Muscle layer of colon (tissue), 2 donors: ENCODE results near the gene MIEF1.
"Not testable (repeated sequence)": the region's sequence is repeated elsewhere in the genome, so short reads cannot be mapped to it uniquely, and the experiment has no call there.

Experiments
- H3K27ac ChIP-seq: one replicate; pipeline ENCODE4 v1.7.0; 2013; ENCODE audit warnings: low read depth, mild to moderate bottlenecking, low read length, moderate library complexity
- H3K27me3 ChIP-seq, 2 donors: one replicate each; pipeline ENCODE4 v1.7.0; 2013; ENCODE audit warnings: low read length in 2 of 2, mild to moderate bottlenecking in 2 of 2; ENCODE audit not compliant: insufficient read depth in 2 of 2, control insufficient read depth in 1 of 2
- H3K36me3 ChIP-seq: one replicate; pipeline ENCODE4 v1.7.0; 2013; ENCODE audit warnings: mild to moderate bottlenecking, low read length; ENCODE audit not compliant: insufficient read depth
- H3K4me1 ChIP-seq: one replicate; pipeline ENCODE4 v1.7.0; 2013; ENCODE audit warnings: mild to moderate bottlenecking, low read length; ENCODE audit not compliant: insufficient read depth
- H3K4me3 ChIP-seq, 2 donors: one replicate each; pipeline ENCODE4 v1.7.0; 2013; ENCODE audit warnings: low read length in 2 of 2, low read depth in 1 of 2, mild to moderate bottlenecking in 1 of 2, moderate library complexity in 1 of 2
- H3K9ac ChIP-seq: one replicate; pipeline ENCODE4 v1.7.0; 2013; ENCODE audit warnings: low read length
- H3K9me3 ChIP-seq: one replicate; pipeline ENCODE4 v1.7.0; 2013; ENCODE audit warnings: mild to moderate bottlenecking, low read length
- donor health status: abdominal sarcoma.
- donor health status: Adenocarcinoma of cecum.

The MIEF1 gene

GRCh38 chr22:39519681-39520225 is 17.7 kb downstream of the MIEF1 start:
- H3K27me3 ChIP-seq: no peaks in the 10 kb centered on the region
- peaks cover 40% of the 10 kb centered on the region for H3K4me1 ChIP-seq
- peak overlapping the region; percentile 100 for H3K27ac ChIP-seq
- H3K9ac ChIP-seq: peak overlapping the region; percentile 57
- no peaks in the 10 kb centered on the region for H3K9me3 ChIP-seq
- peaks cover 44% of the 10 kb centered on the region for H3K36me3 ChIP-seq
- peak overlapping the region; percentile 96 to 98 for H3K4me3 ChIP-seq

- H3K9me3 ChIP-seq: no peaks in the 10 kb centered on the region
- H3K4me3 ChIP-seq: peak within 1 kb of the TSS; percentile 96 to 98
- H3K4me1 ChIP-seq: peaks cover 47% of the 10 kb centered on the region
- H3K9ac ChIP-seq: peak within 1 kb of the TSS; percentile 57
- H3K27ac ChIP-seq: peak within 1 kb of the TSS; percentile 100
- H3K36me3 ChIP-seq: peaks cover 42% of the 10 kb centered on the region
- H3K27me3 ChIP-seq: no peaks in the 10 kb centered on the region
These were observed 18.4 kb downstream of the MIEF1 start, which contains the start of gene ATF4 for GRCh38 chr22:39520226-39521105. ATF4 (plus strand) TSS chr22:39520562; CDS start chr22:39521446, 884 bp downstream.

GRCh38 chr22:39521106-39521885 is 19.2 kb downstream of the MIEF1 start:
- peaks cover 53% of the 10 kb centered on the region for H3K4me1 ChIP-seq
- peaks cover 42% of the 10 kb centered on the region for H3K36me3 ChIP-seq
- not testable (repeated sequence) for H3K9me3 ChIP-seq, H3K27me3 ChIP-seq
- peak overlapping the region; percentile 57 for H3K9ac ChIP-seq
- peak overlapping the region; percentile 96 to 98 for H3K4me3 ChIP-seq
- H3K27ac ChIP-seq: peak overlapping the region; percentile 100

- Histone ChIP-seq H3K4me3 (peak overlapping the region; percentile 96 to 98), H3K9ac (peak overlapping the region; percentile 57), H3K27ac (peak overlapping the region; percentile 100), H3K4me1 (peaks cover 57% of the 10 kb centered on the region), H3K36me3 (peaks cover 38% of the 10 kb centered on the region)
- H3K27me3 ChIP-seq, H3K9me3 ChIP-seq: not testable (repeated sequence)
These were observed 20.0 kb downstream of the MIEF1 start for GRCh38 chr22:39522091-39522490.

- Histone ChIP-seq H3K27me3 (no peaks in the 10 kb centered on the region), H3K36me3 (peaks cover 38% of the 10 kb centered on the region), H3K4me3 (peak overlapping the region; percentile 96 to 98), H3K4me1 (peaks cover 64% of the 10 kb centered on the region), H3K27ac (peak overlapping the region; percentile 100), H3K9ac (peak overlapping the region; percentile 57), H3K9me3 (no peaks in the 10 kb centered on the region)
These were observed 20.6 kb downstream of the MIEF1 start for GRCh38 chr22:39522567-39523300.

- Histone ChIP-seq H3K4me1 (peaks cover 67% of the 10 kb centered on the region), H3K36me3 (peaks cover 49% of the 10 kb centered on the region), H3K4me3 (peak overlapping the region in 1 of 2 donors; percentile 15), H3K9me3 (no peaks in the 10 kb centered on the region), H3K27me3 (no peaks in the 10 kb centered on the region), H3K9ac (no peak overlapping the region), H3K27ac (peak overlapping the region; percentile 100)
These were observed 22.1 kb downstream of the MIEF1 start for GRCh38 chr22:39524089-39524752.

GRCh38 chr22:39524753-39525657 is 22.9 kb downstream of the MIEF1 start:
- Histone ChIP-seq H3K27me3 (no peaks in the 10 kb centered on the region), H3K27ac (peak overlapping the region; percentile 100), H3K4me1 (peaks cover 74% of the 10 kb centered on the region), H3K4me3 (peak overlapping the region in 1 of 2 donors; percentile 15), H3K36me3 (peaks cover 54% of the 10 kb centered on the region), H3K9me3 (no peaks in the 10 kb centered on the region), H3K9ac (no peak overlapping the region)

GRCh38 chr22:39525658-39525975 is 23.5 kb downstream of the MIEF1 start:
- no peaks in the 10 kb centered on the region for H3K27me3 ChIP-seq
- H3K27ac ChIP-seq: peak overlapping the region; percentile 25
- peaks cover 80% of the 10 kb centered on the region for H3K4me1 ChIP-seq
- H3K4me3 ChIP-seq: no peak overlapping the region
- H3K9ac ChIP-seq: no peak overlapping the region
- H3K36me3 ChIP-seq: peaks cover 56% of the 10 kb centered on the region
- no peaks in the 10 kb centered on the region for H3K9me3 ChIP-seq

- Histone ChIP-seq H3K27ac (no peak overlapping the region), H3K9ac (no peak overlapping the region), H3K9me3 (no peaks in the 10 kb centered on the region), H3K36me3 (peaks cover 54% of the 10 kb centered on the region), H3K27me3 (no peaks in the 10 kb centered on the region), H3K4me3 (no peak overlapping the region), H3K4me1 (peaks cover 87% of the 10 kb centered on the region)
These were observed 24.7 kb downstream of the MIEF1 start for GRCh38 chr22:39526736-39527171.

GRCh38 chr22:39527481-39527961 is 25.4 kb downstream of the MIEF1 start:
- peaks cover 84% of the 10 kb centered on the region for H3K4me1 ChIP-seq
- peak overlapping the region; percentile 50 for H3K27ac ChIP-seq
- no peaks in the 10 kb centered on the region for H3K27me3 ChIP-seq
- H3K9ac ChIP-seq: peak overlapping the region; percentile 22
- no peaks in the 10 kb centered on the region for H3K9me3 ChIP-seq
- peaks cover 46% of the 10 kb centered on the region for H3K36me3 ChIP-seq
- no peak overlapping the region for H3K4me3 ChIP-seq
